Transverse colon (tissue), 3 donors: ENCODE results near the gene ZBTB38.

Experiments used
- POLR2A ChIP-seq: fragments of 450-650 bp; IDR thresholded peaks from one replicate; pipeline ENCODE4 v1.6.1; 2016; ENCODE audit warnings: antibody characterized with exemption, mild to moderate bottlenecking, moderate library complexity
- TF ChIP-seq, protein P1 (sequence below), 5 experiments: fragments of 200-600 bp in 3 of 5; fragments of 450-650 bp in 2 of 5; sonication (generic) in 3 of 5; IDR thresholded peaks; 1 replicate in 2 of 5; 2 replicates in 3 of 5; pipeline ENCODE4 v1.5.1; 2016 to 2017; ENCODE audit warnings: antibody characterized with exemption in 5 of 5, inconsistent platforms in 3 of 5, mild to moderate bottlenecking in 2 of 5, moderate library complexity in 1 of 5

GRCh38 chr3:141415953-141416352, 47.6 kb downstream of the ZBTB38 start:
- TF ChIP-seq, protein P1, sequence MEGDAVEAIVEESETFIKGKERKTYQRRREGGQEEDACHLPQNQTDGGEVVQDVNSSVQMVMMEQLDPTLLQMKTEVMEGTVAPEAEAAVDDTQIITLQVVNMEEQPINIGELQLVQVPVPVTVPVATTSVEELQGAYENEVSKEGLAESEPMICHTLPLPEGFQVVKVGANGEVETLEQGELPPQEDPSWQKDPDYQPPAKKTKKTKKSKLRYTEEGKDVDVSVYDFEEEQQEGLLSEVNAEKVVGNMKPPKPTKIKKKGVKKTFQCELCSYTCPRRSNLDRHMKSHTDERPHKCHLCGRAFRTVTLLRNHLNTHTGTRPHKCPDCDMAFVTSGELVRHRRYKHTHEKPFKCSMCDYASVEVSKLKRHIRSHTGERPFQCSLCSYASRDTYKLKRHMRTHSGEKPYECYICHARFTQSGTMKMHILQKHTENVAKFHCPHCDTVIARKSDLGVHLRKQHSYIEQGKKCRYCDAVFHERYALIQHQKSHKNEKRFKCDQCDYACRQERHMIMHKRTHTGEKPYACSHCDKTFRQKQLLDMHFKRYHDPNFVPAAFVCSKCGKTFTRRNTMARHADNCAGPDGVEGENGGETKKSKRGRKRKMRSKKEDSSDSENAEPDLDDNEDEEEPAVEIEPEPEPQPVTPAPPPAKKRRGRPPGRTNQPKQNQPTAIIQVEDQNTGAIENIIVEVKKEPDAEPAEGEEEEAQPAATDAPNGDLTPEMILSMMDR (IDR thresholded peaks at IDR 0.05): no peak
- TF ChIP-seq POLR2A: no peak
